BLaER1 (cell line): ENCODE results near the gene NPIPB2.
"Not testable (repeated sequence)": the region's sequence is repeated elsewhere in the genome, so short reads cannot be mapped to it uniquely, and the experiment has no call there.

Source experiments
- H3K27ac ChIP-seq: shearing (Covaris generic); formaldehyde crosslinking; 2 replicates; pipeline ENCODE4 v1.8.1; 2022
- H3K27me3 ChIP-seq: shearing (Covaris generic); formaldehyde crosslinking; 2 replicates; pipeline ENCODE4 v1.8.1; 2022
- H3K36me3 ChIP-seq: shearing (Covaris generic); formaldehyde crosslinking; 2 replicates; pipeline ENCODE4 v1.8.1; 2022
- H3K4me1 ChIP-seq: shearing (Covaris generic); formaldehyde crosslinking; 2 replicates; pipeline ENCODE4 v1.8.1; 2022
- H3K4me2 ChIP-seq: shearing (Covaris generic); formaldehyde crosslinking; 2 replicates; pipeline ENCODE4 v1.8.1; 2022
- H3K4me3 ChIP-seq: shearing (Covaris generic); formaldehyde crosslinking; 2 replicates; pipeline ENCODE4 v1.8.1; 2022
- H3K9ac ChIP-seq: shearing (Covaris generic); formaldehyde crosslinking; 2 replicates; pipeline ENCODE4 v1.8.1; 2022
- H3K9me3 ChIP-seq: shearing (Covaris generic); formaldehyde crosslinking; 2 replicates; pipeline ENCODE4 v1.8.1; 2022
- H4K20me1 ChIP-seq: shearing (Covaris generic); formaldehyde crosslinking; 2 replicates; pipeline ENCODE4 v1.8.1; 2022
- Cebpa-rat ChIP-seq: shearing (Covaris generic); IDR thresholded peaks from 2 replicates; pipeline ENCODE4 v1.8.1; 2022

NPIPB2 gene

GRCh38 chr16:11977376-11978041 is 35.7 kb upstream of the NPIPB2 start:
- Histone ChIP-seq H3K4me2 (peak overlapping the region; percentile 98), H3K27me3 (no peaks in the 10 kb centered on the region), H3K36me3 (no peaks in the 10 kb centered on the region), H4K20me1 (0 out of 2 replicates have a peak, but pooled peaks cover 16% of the 10 kb centered on the region), H3K9me3 (no peaks in the 10 kb centered on the region), H3K9ac (peak overlapping the region; percentile 94), H3K4me3 (peak overlapping the region; percentile 96), H3K27ac (peak overlapping the region; percentile 87; the same call in 1 of the 2 replicates), H3K4me1 (peaks cover 42% of the 10 kb centered on the region)
- no peak for TF ChIP-seq Cebpa-rat

DNA sequence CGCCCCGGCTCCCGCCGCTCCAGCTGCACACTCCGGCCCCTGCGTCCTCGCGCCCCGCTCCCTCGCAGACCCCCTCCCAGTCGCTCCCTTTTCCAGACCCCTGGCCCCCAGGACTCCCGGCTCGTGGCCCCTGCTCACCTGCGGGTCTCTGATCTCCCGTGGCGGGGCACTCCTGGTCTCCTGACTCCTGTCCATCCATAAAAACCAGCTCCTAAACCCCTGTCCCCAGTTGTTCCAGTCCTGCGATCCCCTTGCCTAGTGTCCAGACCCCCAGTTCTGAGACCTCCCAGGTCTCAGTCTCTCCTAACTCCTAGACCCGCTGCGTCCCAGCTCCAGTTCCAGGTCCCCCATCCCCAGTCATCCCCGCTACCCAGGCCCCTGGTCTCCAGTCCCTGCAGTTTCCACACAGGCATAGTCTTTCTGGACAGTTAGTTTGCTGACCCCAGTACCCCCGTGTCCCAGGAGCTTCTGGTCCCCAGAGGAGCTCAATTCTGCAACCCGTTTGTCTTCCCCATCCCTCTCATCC is 35.1 kb upstream of the NPIPB2 start:
- Histone ChIP-seq H3K27ac (peak overlapping the region; percentile 87), H3K9me3 (no peaks in the 10 kb centered on the region), H3K4me3 (peak overlapping the region; percentile 96), H3K36me3 (no peaks in the 10 kb centered on the region), H3K9ac (peak overlapping the region; percentile 94), H3K4me2 (peak overlapping the region; percentile 98), H3K4me1 (peaks cover 42% of the 10 kb centered on the region), H3K27me3 (no peaks in the 10 kb centered on the region), H4K20me1 (0 out of 2 replicates have a peak, but pooled peaks cover 16% of the 10 kb centered on the region)
- TF ChIP-seq Cebpa-rat, result no peak

DNA sequence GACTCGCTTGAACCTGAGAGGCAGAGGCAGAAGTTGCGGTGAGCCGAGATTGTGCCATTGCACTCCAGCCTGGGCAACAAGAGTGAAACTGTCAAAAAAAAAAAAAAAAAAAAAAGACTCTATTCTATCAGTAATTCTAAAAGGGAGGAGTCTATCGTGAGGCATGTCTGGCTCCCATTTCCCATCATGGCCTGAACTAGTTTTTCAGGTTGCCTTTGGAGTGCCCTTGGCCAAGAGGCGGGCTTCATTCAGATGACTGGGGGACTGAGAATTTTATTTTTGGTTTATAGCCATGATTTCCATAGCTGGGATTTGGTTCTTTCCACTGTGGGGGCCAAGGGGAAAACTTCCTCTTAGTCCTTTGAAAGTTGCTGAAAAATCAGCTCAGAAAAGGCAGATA is 31.2 kb upstream of the NPIPB2 start:
- no peaks in the 10 kb centered on the region for H3K36me3 ChIP-seq
- no peak overlapping the region for H3K4me2 ChIP-seq
- no peaks in the 10 kb centered on the region for H3K27me3 ChIP-seq
- H3K9me3 ChIP-seq, result no peaks in the 10 kb centered on the region
- peaks cover 19% of the 10 kb centered on the region for H3K4me1 ChIP-seq
- H4K20me1 ChIP-seq, result 0 out of 2 replicates have a peak, but pooled peaks cover 9% of the 10 kb centered on the region
- H3K4me3 ChIP-seq, result no peak overlapping the region
- H3K9ac ChIP-seq, result no peak overlapping the region
- TF ChIP-seq Cebpa-rat, result no peak
- no peak overlapping the region for H3K27ac ChIP-seq

- no peak overlapping the region for H3K27ac ChIP-seq
- no peaks in the 10 kb centered on the region for H4K20me1 ChIP-seq
- H3K36me3 ChIP-seq, result no peaks in the 10 kb centered on the region
- H3K4me1 ChIP-seq, result peaks cover 15% of the 10 kb centered on the region
- H3K4me3 ChIP-seq, result no peak overlapping the region
- TF ChIP-seq Cebpa-rat, result no peak
- H3K9me3 ChIP-seq, result no peaks in the 10 kb centered on the region
- no peak overlapping the region for H3K9ac ChIP-seq
- H3K4me2 ChIP-seq, result no peak overlapping the region; the same call in 1 of the 2 replicates
- H3K27me3 ChIP-seq, result no peaks in the 10 kb centered on the region
Measured at GRCh38 chr16:11972128-11972527, 30.3 kb upstream of the NPIPB2 start.

DNA sequence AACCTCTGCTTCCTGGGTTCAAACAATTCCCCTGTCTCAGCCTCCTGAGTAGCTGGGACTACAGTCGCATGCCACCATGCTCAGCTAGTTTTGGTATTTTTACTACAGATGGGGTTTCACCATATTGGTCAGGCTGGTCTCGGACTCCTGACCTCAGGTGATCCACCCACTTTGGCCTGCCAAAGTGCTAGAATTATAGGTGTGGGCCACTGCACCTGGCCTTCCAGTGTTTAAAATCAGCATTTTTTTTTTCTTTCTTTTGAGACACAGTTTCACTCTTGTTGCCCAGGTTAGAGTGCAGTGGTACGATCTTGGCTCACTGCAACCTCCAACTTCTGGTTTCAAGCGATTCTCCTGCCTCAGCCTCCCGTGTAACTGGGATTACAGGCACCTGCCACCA is 28.4 kb upstream of the NPIPB2 start:
- H3K27ac ChIP-seq, H3K4me3 ChIP-seq, H3K27me3 ChIP-seq, H4K20me1 ChIP-seq, H3K9me3 ChIP-seq, H3K36me3 ChIP-seq, H3K4me2 ChIP-seq, H3K9ac ChIP-seq: not testable (repeated sequence)
- H3K4me1 ChIP-seq, result peaks cover 24% of the 10 kb centered on the region

DNA sequence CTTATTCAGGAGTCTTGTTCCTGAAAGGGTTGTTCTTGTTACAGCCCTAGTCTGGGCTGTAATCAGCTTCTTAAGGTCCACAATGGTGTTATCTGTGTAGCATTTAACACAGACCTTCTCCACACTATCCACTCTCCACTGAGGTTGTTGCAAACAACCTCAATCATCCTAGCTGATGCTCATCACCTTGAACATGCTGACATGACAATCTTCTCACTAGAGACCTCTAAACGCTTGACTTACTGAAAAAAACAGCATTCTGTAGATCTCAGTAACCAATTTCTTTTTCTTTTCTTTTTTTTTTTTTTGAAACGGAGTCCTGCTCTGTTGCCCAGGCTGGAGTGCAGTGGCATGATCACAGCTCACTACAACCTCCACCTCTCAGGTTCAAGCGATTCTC is 26.7 kb upstream of the NPIPB2 start:
- no peaks in the 10 kb centered on the region for H3K27me3 ChIP-seq
- peaks cover 41% of the 10 kb centered on the region for H3K4me1 ChIP-seq
- no peak overlapping the region for H3K27ac ChIP-seq
- no peak overlapping the region for H3K9ac ChIP-seq
- H3K4me3 ChIP-seq, result no peak overlapping the region
- H4K20me1 ChIP-seq, result no peaks in the 10 kb centered on the region
- H3K4me2 ChIP-seq, result no peak overlapping the region
- H3K9me3 ChIP-seq, result no peaks in the 10 kb centered on the region
- H3K36me3 ChIP-seq, result no peaks in the 10 kb centered on the region
- no peak for TF ChIP-seq Cebpa-rat

- H3K27me3 ChIP-seq, result no peaks in the 10 kb centered on the region
- H3K27ac ChIP-seq, result no peak overlapping the region
Measured at GRCh38 chr16:11967195-11967911, 25.5 kb upstream of the NPIPB2 start.

GRCh38 chr16:11966173-11966572 is 24.3 kb upstream of the NPIPB2 start:
- Histone ChIP-seq H4K20me1 (no peaks in the 10 kb centered on the region), H3K9me3 (no peaks in the 10 kb centered on the region), H3K27ac (peak overlapping the region; percentile 43), H3K36me3 (no peaks in the 10 kb centered on the region), H3K4me2 (peak overlapping the region; percentile 84), H3K4me3 (no peak overlapping the region; the same call in 1 of the 2 replicates), H3K4me1 (peaks cover 49% of the 10 kb centered on the region), H3K27me3 (no peaks in the 10 kb centered on the region), H3K9ac (peak overlapping the region; percentile 57; the same call in 1 of the 2 replicates)
- no peak for TF ChIP-seq Cebpa-rat

More at GRCh38 chr16:11967195-11967911, 25.5 kb upstream of the NPIPB2 start:
- Histone ChIP-seq H3K9ac (0 out of 2 replicates have a peak overlapping the region, but pooled peaks have one; percentile 4), H3K4me2 (peak overlapping the region; percentile 84), H3K9me3 (no peaks in the 10 kb centered on the region), H4K20me1 (no peaks in the 10 kb centered on the region), H3K4me3 (no peak overlapping the region), H3K36me3 (no peaks in the 10 kb centered on the region), H3K4me1 (peaks cover 49% of the 10 kb centered on the region)
- TF ChIP-seq Cebpa-rat, result no peak

GRCh38 chr16:11964761-11965551 is 23.1 kb upstream of the NPIPB2 start, which contains the start of gene TNFRSF17:
Gene TNFRSF17, plus strand, starts transcription at chr16:11965210. Its CDS starts 115 bp downstream, at chr16:11965325.
- no peaks in the 10 kb centered on the region for H3K36me3 ChIP-seq
- peaks cover 49% of the 10 kb centered on the region for H3K4me1 ChIP-seq
- H3K4me3 ChIP-seq, result no peak within 1 kb of the TSS; the same call in 1 of the 2 replicates
- H3K9me3 ChIP-seq, result no peaks in the 10 kb centered on the region
- TF ChIP-seq Cebpa-rat, result no peak
- no peaks in the 10 kb centered on the region for H4K20me1 ChIP-seq
- H3K9ac ChIP-seq, result peak within 1 kb of the TSS; percentile 57; the same call in 1 of the 2 replicates
- H3K27ac ChIP-seq, result peak within 1 kb of the TSS; percentile 43
- H3K27me3 ChIP-seq, result no peaks in the 10 kb centered on the region
- peak within 1 kb of the TSS; percentile 84 for H3K4me2 ChIP-seq
